PC-3 (cell line): ENCODE results near the gene SEC61A2. TPM values are rescaled to one million over a fixed set of nuclear protein-coding genes. Genes with fewer than 3 reads are reported as not detected.

ENCODE experiments used
- ATAC-seq: fragments of 200-7000 bp; cut with Tn5 transposase; 2 replicates; pipeline ENCODE4 v1.9.1; 2020; ENCODE audit warnings: mild to moderate bottlenecking, moderate library complexity
- BruUV-seq: library from RNA; stranded (reverse); fragments of 400-500 nt; replicated peaks from 2 replicates; lab custom pipeline; 2021; lab: Mats Ljungman, UMichigan
- CTCF ChIA-PET: fragments of 300-600 bp; sonication (Branson Sonifier 250); formaldehyde crosslinking; loops from one replicate; lab custom pipeline; 2022; ENCODE audit warnings: antibody characterized with exemption; lab: Charles Lee
- POLR2A ChIA-PET: fragments of 300-600 bp; sonication (Branson Sonifier 250); formaldehyde crosslinking; loops from one replicate; lab custom pipeline; 2022; ENCODE audit warnings: antibody characterized with exemption; ENCODE audit not compliant: unreplicated experiment; lab: Charles Lee
- DNase-seq: peaks from one replicate; pipeline ENCODE4 v3.0.0-alpha.2; 2015
- H2AFZ ChIP-seq: fragments of 300-600 bp; sonication (generic); 2 replicates; pipeline ENCODE4 v1.6.0; 2016; ENCODE audit warnings: antibody characterized with exemption, low read length
- H3F3A ChIP-seq: fragments of 300-600 bp; sonication (generic); one replicate; pipeline ENCODE4 v1.6.0; 2017; ENCODE audit warnings: antibody characterized with exemption, low read length, control low read depth, mild to moderate bottlenecking; ENCODE audit not compliant: unreplicated experiment
- H3K27ac ChIP-seq: fragments of 300-600 bp; sonication (generic); 2 replicates; pipeline ENCODE4 v1.5.1; 2016; ENCODE audit warnings: mild to moderate bottlenecking, low read length
- H3K27me3 ChIP-seq: fragments of 300-600 bp; sonication (generic); 2 replicates; pipeline ENCODE4 v1.6.1; 2016; ENCODE audit warnings: low read length, mixed read lengths
- H3K36me3 ChIP-seq: fragments of 300-600 bp; sonication (generic); 2 replicates; pipeline ENCODE4 v1.6.1; 2016; ENCODE audit warnings: low read depth, mixed run types, low read length, mixed read lengths
- H3K4me1 ChIP-seq: fragments of 300-600 bp; sonication (generic); 2 replicates; pipeline ENCODE4 v1.5.1; 2016; ENCODE audit warnings: low read length; ENCODE audit not compliant: insufficient read depth
- H3K4me2 ChIP-seq: fragments of 300-600 bp; sonication (generic); 2 replicates; pipeline ENCODE4 v1.6.0; 2016; ENCODE audit warnings: low read length
- H3K4me3 ChIP-seq: fragments of 300-600 bp; sonication (generic); 2 replicates; pipeline ENCODE4 v1.5.1; 2016; ENCODE audit warnings: mild to moderate bottlenecking, low read length, mixed read lengths
- H3K79me2 ChIP-seq: fragments of 300-600 bp; sonication (generic); 2 replicates; pipeline ENCODE4 v1.6.1; 2017; ENCODE audit warnings: low read length, mixed read lengths
- H3K9ac ChIP-seq: fragments of 300-600 bp; sonication (generic); 2 replicates; pipeline ENCODE4 v1.6.0; 2016; ENCODE audit warnings: mild to moderate bottlenecking, low read length
- H3K9me2 ChIP-seq: fragments of 300-600 bp; sonication (generic); replicated peaks from 2 replicates; pipeline ENCODE4 v1.6.1; 2016; ENCODE audit warnings: mixed run types, low read length, mixed read lengths
- H3K9me3 ChIP-seq: fragments of 300-600 bp; sonication (generic); 2 replicates; pipeline ENCODE4 v1.6.1; 2016; ENCODE audit warnings: low read length, mixed read lengths
- H4K20me1 ChIP-seq: fragments of 300-600 bp; sonication (generic); 2 replicates; pipeline ENCODE4 v1.6.1; 2016; ENCODE audit warnings: low read length, mixed read lengths
- EZH2 ChIP-seq: fragments of 300-600 bp; sonication (generic); IDR thresholded peaks from one replicate; pipeline ENCODE4 v1.6.1; 2017; ENCODE audit warnings: antibody characterized with exemption, mild to moderate bottlenecking, low read length; ENCODE audit not compliant: unreplicated experiment
- EZH2phosphoT487 ChIP-seq: fragments of 300-600 bp; sonication (generic); IDR thresholded peaks from 2 replicates; pipeline ENCODE4 v1.6.1; 2018; ENCODE audit warnings: mild to moderate bottlenecking, antibody characterized with exemption, low read length, borderline replicate concordance
- intact Hi-C: fragments of 100-400 bp; cut with micrococcal nuclease; formaldehyde crosslinking; loops from 2 replicates; pipeline ENCODE4 v1.9.0; 2023
- total RNA-seq: library from RNA; depleted of rRNA; stranded (reverse); fragments of >200 nt; gene quantifications from 2 replicates; pipeline ENCODE4 v1.2.3, GENCODE V29; 2014
- TF ChIP-seq, protein P1 (sequence below): fragments of 300-600 bp; sonication (generic); conservative IDR thresholded peaks from 2 replicates; pipeline ENCODE4 v1.5.1; 2017; ENCODE audit warnings: antibody characterized with exemption, low read depth, mild to moderate bottlenecking, low read length

The SEC61A2 gene
- total RNA-seq, 1 experiment from 2014 or later: 5.5 TPM

DNA sequence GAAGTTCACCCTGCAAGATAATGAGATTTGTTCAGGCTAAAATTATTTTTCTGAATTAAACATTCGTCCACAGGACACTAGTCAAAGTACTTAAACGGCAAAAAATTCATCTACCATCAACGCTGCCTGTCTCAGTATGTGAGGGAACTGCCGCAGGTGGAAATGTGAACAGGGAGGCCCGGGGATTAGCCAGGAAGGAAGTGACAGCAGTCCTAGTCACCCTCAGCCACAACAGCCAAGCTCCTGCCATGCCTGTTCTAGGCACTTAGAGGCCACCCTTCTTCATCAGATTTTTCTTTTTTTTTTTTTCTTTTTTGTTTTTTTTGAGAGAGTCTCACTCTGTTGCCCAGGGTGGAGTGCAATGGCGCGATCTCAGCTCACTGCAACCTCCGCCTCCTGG, 56.8 kb downstream of the SEC61A2 start:
- Histone ChIP-seq H3K4me1 (peaks cover 4% of the 10 kb centered on the region; the same call in 1 of the 2 replicates), H3F3A (no peaks in the 10 kb centered on the region), H3K9me2 (no peaks in the 10 kb centered on the region), H3K9ac (no peak overlapping the region), H3K79me2 (peaks cover 9% of the 10 kb centered on the region), H3K27ac (no peak overlapping the region), H3K36me3 (no peaks in the 10 kb centered on the region; the same call in none of the 2 replicates), H2AFZ (no peak overlapping the region), H4K20me1 (no peaks in the 10 kb centered on the region), H3K27me3 (no peaks in the 10 kb centered on the region), H3K9me3 (no peaks in the 10 kb centered on the region), H3K4me2 (peak overlapping the region; percentile 39), H3K4me3 (no peak overlapping the region)
- TF ChIP-seq EZH2: no peak
- TF ChIP-seq EZH2phosphoT487: no peak
- TF ChIP-seq, protein P1, sequence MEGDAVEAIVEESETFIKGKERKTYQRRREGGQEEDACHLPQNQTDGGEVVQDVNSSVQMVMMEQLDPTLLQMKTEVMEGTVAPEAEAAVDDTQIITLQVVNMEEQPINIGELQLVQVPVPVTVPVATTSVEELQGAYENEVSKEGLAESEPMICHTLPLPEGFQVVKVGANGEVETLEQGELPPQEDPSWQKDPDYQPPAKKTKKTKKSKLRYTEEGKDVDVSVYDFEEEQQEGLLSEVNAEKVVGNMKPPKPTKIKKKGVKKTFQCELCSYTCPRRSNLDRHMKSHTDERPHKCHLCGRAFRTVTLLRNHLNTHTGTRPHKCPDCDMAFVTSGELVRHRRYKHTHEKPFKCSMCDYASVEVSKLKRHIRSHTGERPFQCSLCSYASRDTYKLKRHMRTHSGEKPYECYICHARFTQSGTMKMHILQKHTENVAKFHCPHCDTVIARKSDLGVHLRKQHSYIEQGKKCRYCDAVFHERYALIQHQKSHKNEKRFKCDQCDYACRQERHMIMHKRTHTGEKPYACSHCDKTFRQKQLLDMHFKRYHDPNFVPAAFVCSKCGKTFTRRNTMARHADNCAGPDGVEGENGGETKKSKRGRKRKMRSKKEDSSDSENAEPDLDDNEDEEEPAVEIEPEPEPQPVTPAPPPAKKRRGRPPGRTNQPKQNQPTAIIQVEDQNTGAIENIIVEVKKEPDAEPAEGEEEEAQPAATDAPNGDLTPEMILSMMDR: no peak
- BruUV-seq: no TSS peak
- DNase-seq (peak; percentile 37), ATAC-seq (peak; percentile 95)
- ChIA-PET POLR2A (no interaction called here), CTCF (no interaction called here)
- intact Hi-C loops: no loop called here

DNA sequence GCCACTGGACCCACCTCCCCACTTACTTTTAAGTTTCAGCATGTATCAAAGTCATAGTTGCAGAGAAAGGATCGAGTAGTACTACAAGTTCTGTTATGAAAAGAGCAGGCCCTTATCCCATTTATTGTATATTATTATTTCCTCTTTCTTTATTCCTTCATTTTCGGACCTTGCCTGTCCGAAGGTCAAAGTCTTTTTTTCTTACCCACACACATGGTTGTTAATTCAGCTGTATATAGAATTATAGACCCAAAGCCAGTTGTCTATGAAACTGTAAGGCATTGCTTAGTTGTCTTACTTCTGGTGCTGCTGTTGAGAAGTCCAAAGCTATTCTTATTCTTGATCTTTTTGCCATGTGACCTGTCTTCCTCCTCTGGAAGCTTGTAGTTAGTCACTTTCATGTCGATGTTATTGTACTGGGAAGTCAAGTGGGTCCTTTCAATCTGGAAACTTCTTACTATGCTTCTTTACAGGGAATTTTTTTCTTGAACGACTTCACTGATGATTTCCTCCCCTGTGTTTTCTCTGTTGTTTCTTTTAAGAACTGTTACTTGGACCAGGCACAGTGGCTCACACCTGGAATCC, 57.9 kb downstream of the SEC61A2 start:
- ATAC-seq (no peak), DNase-seq (no peak)
- intact Hi-C loops: no loop called here
- Histone ChIP-seq H3K79me2 (peaks cover 19% of the 10 kb centered on the region), H3K9ac (no peak overlapping the region), H3F3A (no peaks in the 10 kb centered on the region), H3K27ac (no peak overlapping the region), H2AFZ (no peak overlapping the region), H3K36me3 (no peaks in the 10 kb centered on the region; the same call in none of the 2 replicates), H3K9me2 (no peaks in the 10 kb centered on the region), H3K9me3 (no peaks in the 10 kb centered on the region), H4K20me1 (no peaks in the 10 kb centered on the region), H3K4me2 (no peak overlapping the region), H3K27me3 (no peaks in the 10 kb centered on the region), H3K4me3 (no peak overlapping the region), H3K4me1 (peaks cover 4% of the 10 kb centered on the region; the same call in 1 of the 2 replicates)
- CTCF ChIA-PET: no interaction called here
- TF ChIP-seq EZH2phosphoT487: no peak
- TF ChIP-seq, protein P1: no peak
- no peak for TF ChIP-seq EZH2
- POLR2A ChIA-PET: no interaction called here
- BruUV-seq: no TSS peak

DNA sequence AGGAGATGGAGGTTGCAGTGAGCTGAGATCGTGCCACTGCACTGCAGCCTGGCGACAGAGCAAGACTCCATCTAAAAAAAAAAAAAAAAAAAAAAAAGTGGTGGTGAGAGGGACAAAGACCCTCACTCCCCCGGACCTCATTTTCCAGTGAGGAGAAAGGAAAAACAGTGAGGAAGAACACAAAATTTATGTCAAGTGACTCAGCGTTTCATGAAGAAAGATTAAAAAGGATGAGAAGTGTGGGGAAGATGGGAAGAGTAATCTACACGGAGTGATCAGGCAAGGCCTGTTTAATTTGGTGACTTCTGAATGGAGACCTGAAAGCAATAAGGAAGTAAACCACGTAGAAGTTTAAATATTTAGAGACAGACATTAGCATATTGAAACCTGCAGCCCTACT, 59.2 kb downstream of the SEC61A2 start:
- H3K9ac ChIP-seq: no peak overlapping the region
- intact Hi-C loops: no loop called here
- BruUV-seq: no TSS peak
- no peaks in the 10 kb centered on the region for H3K27me3 ChIP-seq
- no peak for DNase-seq
- no peak overlapping the region for H3K4me3 ChIP-seq
- H3K9me2 ChIP-seq: no peaks in the 10 kb centered on the region
- CTCF ChIA-PET: no interaction called here
- H4K20me1 ChIP-seq: no peaks in the 10 kb centered on the region
- TF ChIP-seq, protein P1: no peak
- TF ChIP-seq EZH2phosphoT487 (no peak), EZH2 (no peak)
- POLR2A ChIA-PET: no interaction called here
- H3F3A ChIP-seq: no peaks in the 10 kb centered on the region
- H3K36me3 ChIP-seq: no peaks in the 10 kb centered on the region; the same call in none of the 2 replicates
- H3K27ac ChIP-seq: no peak overlapping the region
- H3K79me2 ChIP-seq: peaks cover 32% of the 10 kb centered on the region
- no peak overlapping the region for H2AFZ ChIP-seq
- H3K4me2 ChIP-seq: no peak overlapping the region
- H3K4me1 ChIP-seq: peaks cover 8% of the 10 kb centered on the region; the same call in 1 of the 2 replicates
- H3K9me3 ChIP-seq: no peaks in the 10 kb centered on the region
- no peak for ATAC-seq
